Left ventricle myocardium inferior (tissue), 1 donor: ENCODE data around the gene MED13L. TPM values are rescaled to one million over a fixed set of nuclear protein-coding genes. Genes with fewer than 3 reads are reported as not detected.

Experiments used
- DNase-seq: peaks from one replicate; pipeline ENCODE4 v3.0.0-alpha.2; 2020
- H3K27ac ChIP-seq: fragments of 200-600 bp; replicated peaks from 2 replicates; pipeline ENCODE4 v1.8.0; 2021
- H3K27me3 ChIP-seq: fragments of 200-600 bp; 2 replicates; pipeline ENCODE4 v1.8.0; 2021; ENCODE audit warnings: low read depth
- H3K36me3 ChIP-seq: fragments of 200-600 bp; 2 replicates; pipeline ENCODE4 v1.8.0; 2021
- H3K4me1 ChIP-seq: fragments of 200-600 bp; 2 replicates; pipeline ENCODE4 v1.8.0; 2021
- H3K4me3 ChIP-seq: fragments of 200-600 bp; 2 replicates; pipeline ENCODE4 v1.8.0; 2021; ENCODE audit warnings: mild to moderate bottlenecking, moderate library complexity
- H3K9me3 ChIP-seq: fragments of 200-600 bp; replicated peaks from 2 replicates; pipeline ENCODE4 v1.8.0; 2021
- CTCF ChIP-seq: fragments of 200-600 bp; IDR thresholded peaks from 2 replicates; pipeline ENCODE4 v1.8.0; 2021; ENCODE audit warnings: antibody characterized with exemption, mild to moderate bottlenecking, borderline replicate concordance
- intact Hi-C: fragments of 100-400 bp; cut with micrococcal nuclease; formaldehyde crosslinking; loops from one replicate; pipeline ENCODE4 v1.11.0; 2022
- total RNA-seq: library from RNA; stranded (reverse); fragmentation: NEBNext Ultra II Directional; extraction: Animal tissue kit (Norgen Biotek cat#: 25700); gene quantifications from one replicate; pipeline ENCODE4 v1.2.1, GENCODE V29; 2021
- donor health status: DM: no; HTN: yes; CAD: no; lungs with severe emphysema.

MED13L gene
- total RNA-seq, 1 donor from 2014 or later, result 55.0 TPM

- H3K27ac ChIP-seq, result no peak overlapping the region
- no peak for DNase-seq
- intact Hi-C loops, result no loop called here
- H3K9me3 ChIP-seq, result no peaks in the 10 kb centered on the region
- no peak overlapping the region for H3K4me3 ChIP-seq
- H3K36me3 ChIP-seq, result peaks cover 6% of the 10 kb centered on the region
- H3K27me3 ChIP-seq, result no peaks in the 10 kb centered on the region
- no peak for TF ChIP-seq CTCF
- no peaks in the 10 kb centered on the region for H3K4me1 ChIP-seq
Measured at GRCh38 chr12:115953031-115953430, 324.5 kb downstream of the MED13L start.

GRCh38 chr12:115950959-115951358, 326.5 kb downstream of the MED13L start:
- no peaks in the 10 kb centered on the region for H3K4me1 ChIP-seq
- no peak overlapping the region for H3K27ac ChIP-seq
- no peak for DNase-seq
- intact Hi-C loops, result no loop called here
- no peak for TF ChIP-seq CTCF
- H3K9me3 ChIP-seq, result no peaks in the 10 kb centered on the region
- no peaks in the 10 kb centered on the region for H3K36me3 ChIP-seq
- no peak overlapping the region for H3K4me3 ChIP-seq
- H3K27me3 ChIP-seq, result no peaks in the 10 kb centered on the region

- H3K27ac ChIP-seq, result no peak overlapping the region
- no peaks in the 10 kb centered on the region for H3K9me3 ChIP-seq
- H3K4me1 ChIP-seq, result no peaks in the 10 kb centered on the region
- no peak for TF ChIP-seq CTCF
- H3K27me3 ChIP-seq, result no peaks in the 10 kb centered on the region
- DNase-seq, result no peak
- H3K4me3 ChIP-seq, result no peak overlapping the region
- no peaks in the 10 kb centered on the region for H3K36me3 ChIP-seq
- intact Hi-C loops, result no loop called here
Measured at GRCh38 chr12:115949675-115950074, 327.8 kb downstream of the MED13L start.

- Histone ChIP-seq H3K27ac (no peak overlapping the region), H3K4me1 (no peaks in the 10 kb centered on the region), H3K36me3 (no peaks in the 10 kb centered on the region), H3K9me3 (no peaks in the 10 kb centered on the region), H3K4me3 (no peak overlapping the region), H3K27me3 (no peaks in the 10 kb centered on the region)
- intact Hi-C loops, result no loop called here
- no peak for DNase-seq
- no peak for TF ChIP-seq CTCF
Measured at GRCh38 chr12:115947696-115948062, 329.8 kb downstream of the MED13L start.

- no peak overlapping the region for H3K27ac ChIP-seq
- intact Hi-C loops, result no loop called here
- H3K4me3 ChIP-seq, result no peak overlapping the region
- peak; percentile 39 for TF ChIP-seq CTCF
- no peaks in the 10 kb centered on the region for H3K4me1 ChIP-seq
- no peak for DNase-seq
- H3K9me3 ChIP-seq, result no peaks in the 10 kb centered on the region
- H3K36me3 ChIP-seq, result no peaks in the 10 kb centered on the region
- no peaks in the 10 kb centered on the region for H3K27me3 ChIP-seq
Measured at GRCh38 chr12:115946867-115947695, 330.4 kb downstream of the MED13L start.
